ENCODE data around the gene CDR2. TPM values are rescaled to one million over a fixed set of nuclear protein-coding genes. Genes with fewer than 3 reads are reported as not detected.
A peak's percentile ranks its signal among the peaks of the same experiment; 100 is the strongest.

Gene CDR2
- total and polyA plus RNA-seq, 9 of the 15 experiments (the other 6 are each of a cell fraction or from before 2014, with no cell fraction given) = 4.6 to 30.3 (median 19.9) TPM

- peak; percentile 46; the same call in 1 of the 2 replicates for TF ChIP-seq ZNF407 (IDR thresholded peaks at IDR 0.05; ENCODE audit: low read depth)
- peak; percentile 74 for TF ChIP-seq GATA2 (CRISPR knock-in tag; IDR thresholded peaks at IDR 0.05)
- no peak for TF ChIP-seq STAG1 (CRISPR knock-in tag; IDR thresholded peaks at IDR 0.05; ENCODE audit: borderline replicate concordance)
- no peak for TF ChIP-seq HCFC1 (IDR thresholded peaks at IDR 0.05; ENCODE audit: low read depth, low read length)
- TF ChIP-seq ZNF764 (CRISPR knock-in tag; IDR thresholded peaks at IDR 0.05; ENCODE audit: low read depth) = peak; percentile 53; the same call in 1 of the 2 replicates
- no peak for TF ChIP-seq PYGO2 (tag; IDR thresholded peaks at IDR 0.05)
- no peak for TF ChIP-seq SMAD4 (CRISPR knock-in tag; conservative IDR thresholded peaks at IDR 0.05)
- TF ChIP-seq GABPB2 (CRISPR knock-in tag; conservative IDR thresholded peaks at IDR 0.05) = no peak
- peak; percentile 68; the same call in 1 of the 2 replicates for TF ChIP-seq MTA1 (IDR thresholded peaks at IDR 0.05; ENCODE audit: borderline replicate concordance)
- TF ChIP-seq ZNF584 (CRISPR knock-in tag; IDR thresholded peaks at IDR 0.05; ENCODE audit: low read depth) = no peak
- no peak; the same call in 1 of the 2 replicates for TF ChIP-seq NR1H2 (CRISPR knock-in tag; IDR thresholded peaks at IDR 0.05)
- TF ChIP-seq SMAD1 (IDR thresholded peaks at IDR 0.05; ENCODE audit: low read depth, low read length, partially characterized antibody) = no peak
- TF ChIP-seq IRF1 (CRISPR knock-in tag; IDR thresholded peaks at IDR 0.05; ENCODE audit: borderline replicate concordance) = no peak
- no peak for TF ChIP-seq ZNF583 (CRISPR knock-in tag; IDR thresholded peaks at IDR 0.05)
- no peak for TF ChIP-seq ZNF444 (CRISPR knock-in tag; IDR thresholded peaks at IDR 0.05)
- no peak for TF ChIP-seq CHD1 (IDR thresholded peaks at IDR 0.05; ENCODE audit: low read length)
These were observed 76.3 kb downstream of the CDR2 start (continued) for GRCh38 chr16:22297871-22298733.
